ENCODE measurements around the gene GTSE1.

DNA sequence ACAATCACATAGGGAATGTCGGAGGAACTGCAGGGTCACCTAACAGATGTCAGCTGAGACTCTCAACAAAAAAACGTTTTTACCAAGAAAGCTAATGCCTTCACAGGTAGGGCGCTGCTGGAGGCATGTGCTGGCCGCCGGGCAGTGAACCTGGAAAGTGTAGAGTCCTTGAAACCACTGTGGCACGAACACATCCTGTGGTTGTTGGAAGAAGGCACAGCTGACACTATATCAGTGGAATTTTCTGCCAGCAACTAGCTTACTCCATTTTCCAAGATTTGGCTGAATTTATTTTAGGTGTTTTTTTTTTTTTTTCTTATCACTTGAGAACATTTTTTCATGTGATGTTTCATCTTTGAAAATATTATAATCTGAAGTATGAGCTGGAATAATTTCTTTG lies 53.0 kb downstream of the GTSE1 start:
- TF ChIP-seq, protein P1, sequence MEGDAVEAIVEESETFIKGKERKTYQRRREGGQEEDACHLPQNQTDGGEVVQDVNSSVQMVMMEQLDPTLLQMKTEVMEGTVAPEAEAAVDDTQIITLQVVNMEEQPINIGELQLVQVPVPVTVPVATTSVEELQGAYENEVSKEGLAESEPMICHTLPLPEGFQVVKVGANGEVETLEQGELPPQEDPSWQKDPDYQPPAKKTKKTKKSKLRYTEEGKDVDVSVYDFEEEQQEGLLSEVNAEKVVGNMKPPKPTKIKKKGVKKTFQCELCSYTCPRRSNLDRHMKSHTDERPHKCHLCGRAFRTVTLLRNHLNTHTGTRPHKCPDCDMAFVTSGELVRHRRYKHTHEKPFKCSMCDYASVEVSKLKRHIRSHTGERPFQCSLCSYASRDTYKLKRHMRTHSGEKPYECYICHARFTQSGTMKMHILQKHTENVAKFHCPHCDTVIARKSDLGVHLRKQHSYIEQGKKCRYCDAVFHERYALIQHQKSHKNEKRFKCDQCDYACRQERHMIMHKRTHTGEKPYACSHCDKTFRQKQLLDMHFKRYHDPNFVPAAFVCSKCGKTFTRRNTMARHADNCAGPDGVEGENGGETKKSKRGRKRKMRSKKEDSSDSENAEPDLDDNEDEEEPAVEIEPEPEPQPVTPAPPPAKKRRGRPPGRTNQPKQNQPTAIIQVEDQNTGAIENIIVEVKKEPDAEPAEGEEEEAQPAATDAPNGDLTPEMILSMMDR (conservative IDR thresholded peaks at IDR 0.05; ENCODE audit: low read depth, low read length), result no peak
- TF ChIP-seq EZH2 (IDR thresholded peaks at IDR 0.05; ENCODE audit: low read length, unreplicated experiment), result no peak
